Measurements from ENCODE around the gene TRIM2.

- no peak for TF ChIP-seq ZNF274 (IDR thresholded peaks at IDR 0.05; ENCODE audit: low read depth, low read length)
- no peak for TF ChIP-seq YY1 (IDR thresholded peaks at IDR 0.05; ENCODE audit: insufficient read depth, insufficient read length)
Observed at GRCh38 chr4:153269218-153269990, 65.2 kb downstream of the TRIM2 start.
